HG02885 (cell line): ENCODE measurements around the gene SERPINB8.
A peak's percentile ranks its signal among the peaks of the same experiment; 100 is the strongest.

Source experiments
- ATAC-seq: cut with Tn5 transposase; IDR thresholded peaks from one replicate; pipeline ENCODE4 v1.9.1; 2021; ENCODE audit warnings: mild to moderate bottlenecking; ENCODE audit not compliant: unreplicated experiment, poor library complexity

SERPINB8 gene

DNA sequence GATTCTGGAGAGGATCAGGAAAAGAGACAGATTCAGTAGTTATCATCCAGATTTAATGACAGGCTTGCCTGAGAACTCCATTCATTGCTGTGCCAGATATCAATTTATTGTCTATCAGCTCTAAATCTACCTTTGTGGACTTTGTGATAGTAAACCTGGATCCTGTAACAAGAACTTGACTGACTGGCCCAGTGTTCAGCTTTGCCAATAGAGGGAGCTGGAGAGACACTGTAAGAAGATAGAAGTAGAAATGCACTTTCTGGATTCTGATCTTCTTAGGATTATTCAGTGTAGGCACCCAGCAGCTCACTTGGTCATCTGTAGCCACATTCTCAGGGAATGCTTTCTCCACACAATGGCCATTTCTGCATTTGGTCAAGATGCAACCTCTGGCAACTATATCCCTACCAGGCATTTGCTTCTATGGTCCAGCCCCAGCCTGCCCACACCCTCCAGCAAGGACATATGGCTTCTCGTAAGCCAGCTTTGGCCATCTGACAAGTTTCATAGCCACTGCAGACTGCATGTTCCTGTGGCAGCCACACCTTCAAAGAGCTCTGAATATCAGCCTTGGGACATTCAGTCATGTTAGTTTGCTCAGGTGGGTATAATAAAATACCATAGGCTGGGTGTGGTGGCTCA is 6.1 kb upstream of the SERPINB8 start:
- ATAC-seq, result peak; percentile 86

GRCh38 chr18:63964908-63965307 is 5.0 kb upstream of the SERPINB8 start:
- ATAC-seq, result no peak

DNA sequence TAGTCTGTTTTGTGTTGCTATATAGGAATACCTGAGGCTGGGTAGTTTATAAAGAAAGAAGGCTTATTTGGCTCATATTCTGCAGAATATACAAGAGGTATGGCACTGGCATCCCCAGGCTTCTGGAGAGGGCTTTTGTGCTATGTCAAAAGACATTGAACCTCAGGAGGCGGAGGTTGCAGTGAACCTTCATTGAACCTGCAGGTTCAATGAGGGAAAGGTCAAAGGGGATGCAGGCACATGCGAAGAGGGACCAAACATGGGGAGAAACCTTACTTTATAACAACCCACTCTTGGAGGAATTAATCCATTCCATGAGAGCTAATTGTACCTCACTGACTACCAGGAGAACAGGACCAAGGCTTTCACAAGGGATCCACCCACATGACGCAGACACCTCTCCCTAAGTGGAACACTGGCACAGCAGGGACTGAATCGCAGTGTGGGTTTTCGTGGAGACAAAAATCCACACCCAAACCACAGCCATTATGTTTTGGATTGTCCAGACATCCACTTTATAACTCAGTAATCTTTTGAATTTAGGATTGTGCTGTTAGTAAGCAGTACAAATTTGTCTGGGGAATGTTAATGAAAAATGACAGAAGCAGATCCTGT is 4.1 kb upstream of the SERPINB8 start:
- ATAC-seq, result no peak

GRCh38 chr18:63970809-63971205 is 926 bp downstream of the SERPINB8 start:
- peak; percentile 0 for ATAC-seq

- no peak for ATAC-seq
Measured at GRCh38 chr18:63971320-63972001, 1.6 kb downstream of the SERPINB8 start.

GRCh38 chr18:63972002-63972376 is 2.1 kb downstream of the SERPINB8 start:
- no peak for ATAC-seq

DNA sequence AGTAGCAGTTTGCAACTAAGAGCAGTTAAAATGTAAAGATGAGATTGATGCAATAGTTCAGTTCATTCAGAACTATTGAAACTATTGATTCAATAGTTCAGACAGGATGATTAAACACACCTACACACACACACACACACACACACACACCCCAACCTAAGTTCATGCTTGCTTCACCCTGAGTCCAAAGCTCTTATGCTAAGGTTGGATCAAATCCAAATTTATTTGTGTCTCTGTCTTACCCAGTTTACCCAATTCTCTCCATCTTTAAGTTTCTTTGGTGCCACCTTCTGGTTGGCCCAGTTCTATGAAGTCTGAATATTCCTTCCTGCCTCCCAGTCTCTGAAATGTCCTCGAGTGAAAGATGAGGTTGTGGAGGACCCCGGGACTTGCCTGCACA is 5.1 kb downstream of the SERPINB8 start:
- ATAC-seq, result no peak

GRCh38 chr18:63975628-63976027 is 5.7 kb downstream of the SERPINB8 start:
- peak; percentile 36 for ATAC-seq

DNA sequence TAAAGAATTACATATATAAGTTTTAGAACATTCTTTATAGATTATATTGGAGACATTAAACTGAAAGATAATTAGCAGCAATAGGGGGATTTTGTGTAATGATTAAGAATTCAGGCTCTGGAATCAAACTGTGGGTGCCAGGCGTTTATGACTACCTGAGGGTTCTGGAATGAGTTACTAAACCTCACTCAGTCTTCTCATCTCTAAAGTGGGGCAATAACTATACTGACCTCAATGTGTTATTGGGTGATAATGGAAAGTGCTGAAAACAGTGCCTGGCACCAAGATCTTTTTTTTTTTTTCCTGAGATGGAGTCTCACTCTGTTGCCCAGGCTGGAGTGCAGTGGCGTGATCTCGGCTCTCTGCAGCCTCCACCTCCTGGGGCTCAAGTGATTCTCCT is 7.2 kb downstream of the SERPINB8 start:
- ATAC-seq, result no peak

DNA sequence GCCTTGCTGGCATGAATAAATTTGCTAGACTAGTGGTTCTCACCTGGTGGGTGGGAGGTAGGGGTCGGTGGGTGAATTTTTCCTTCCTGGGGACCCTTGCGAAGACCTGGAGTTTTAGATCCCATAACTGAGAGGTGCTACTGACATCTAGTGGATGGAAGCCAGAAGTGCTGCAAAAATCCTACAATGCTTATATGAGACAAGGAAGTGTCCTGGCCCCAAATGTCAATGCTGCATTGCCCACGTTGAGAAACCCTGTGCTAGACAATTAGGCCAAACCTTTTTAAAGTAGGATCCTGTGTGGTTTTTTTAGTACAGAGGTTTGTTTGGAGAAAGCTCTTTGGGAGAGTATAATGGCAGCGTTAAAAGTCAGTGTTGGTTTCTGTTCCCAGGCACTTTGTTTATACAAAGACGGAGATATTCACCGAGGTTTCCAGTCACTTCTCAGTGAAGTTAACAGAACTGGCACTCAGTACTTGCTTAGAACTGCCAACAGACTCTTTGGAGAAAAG is 9.6 kb downstream of the SERPINB8 start:
- ATAC-seq, result peak; percentile 75

DNA sequence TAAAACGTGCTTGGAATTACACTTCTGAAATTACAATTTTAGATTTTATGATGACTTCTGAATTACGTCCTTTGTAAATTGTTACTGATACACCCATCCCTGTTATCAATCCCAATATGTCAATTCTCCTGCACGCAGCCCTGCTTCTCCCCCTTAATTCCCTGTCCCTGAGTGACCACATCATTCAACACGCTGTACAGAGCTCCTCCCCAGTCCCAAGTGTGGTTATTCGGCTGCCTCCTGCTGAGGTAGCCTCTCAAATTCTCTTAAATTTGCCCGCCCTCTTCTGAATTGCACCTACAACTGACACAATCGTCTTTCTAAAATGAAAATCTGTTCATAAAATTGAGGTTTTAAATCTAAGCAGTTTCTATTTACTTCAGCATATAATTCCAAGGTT is 10.1 kb downstream of the SERPINB8 start:
- no peak for ATAC-seq

- no peak for ATAC-seq
Measured at GRCh38 chr18:63980896-63981460, 11.1 kb downstream of the SERPINB8 start.

DNA sequence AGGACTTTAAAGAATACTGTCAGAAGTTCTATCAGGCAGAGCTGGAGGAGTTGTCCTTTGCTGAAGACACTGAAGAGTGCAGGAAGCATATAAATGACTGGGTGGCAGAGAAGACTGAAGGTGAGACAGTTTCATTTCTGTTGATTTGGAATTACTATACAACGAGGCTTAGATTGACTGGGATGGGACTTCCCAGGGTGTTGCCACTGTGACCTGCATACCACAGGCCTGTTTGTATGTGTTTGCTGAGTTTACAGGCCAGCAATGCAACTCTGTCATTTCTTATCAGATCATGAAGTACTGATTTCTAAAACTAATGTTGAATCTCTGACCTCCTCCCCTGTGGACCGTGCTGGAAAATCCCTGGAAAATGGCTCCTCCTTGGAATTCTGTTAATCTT is 11.8 kb downstream of the SERPINB8 start:
- ATAC-seq, result no peak

- ATAC-seq, result no peak
Measured at GRCh38 chr18:63982361-63982760, 12.5 kb downstream of the SERPINB8 start.

GRCh38 chr18:63986885-63987284 is 17.0 kb downstream of the SERPINB8 start:
- ATAC-seq, result no peak

DNA sequence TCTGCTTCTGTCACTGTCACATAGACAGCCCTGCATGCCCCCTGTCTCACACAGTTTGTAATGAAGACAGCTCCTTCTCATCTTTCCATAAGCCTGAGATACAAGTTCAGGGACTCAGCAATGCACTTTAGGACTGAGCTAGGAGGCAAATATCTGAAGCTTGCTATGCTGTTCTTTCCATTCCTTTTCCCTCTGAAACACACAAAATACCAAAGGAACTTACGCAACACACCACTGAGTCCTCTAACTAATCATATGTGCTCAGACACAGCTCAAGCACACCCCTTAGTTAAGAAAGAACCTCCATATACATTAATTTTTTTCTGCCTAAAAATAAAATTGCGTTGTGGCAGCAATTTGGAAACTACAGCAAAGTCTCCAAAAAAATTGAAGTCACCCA is 17.9 kb downstream of the SERPINB8 start:
- no peak for ATAC-seq

DNA sequence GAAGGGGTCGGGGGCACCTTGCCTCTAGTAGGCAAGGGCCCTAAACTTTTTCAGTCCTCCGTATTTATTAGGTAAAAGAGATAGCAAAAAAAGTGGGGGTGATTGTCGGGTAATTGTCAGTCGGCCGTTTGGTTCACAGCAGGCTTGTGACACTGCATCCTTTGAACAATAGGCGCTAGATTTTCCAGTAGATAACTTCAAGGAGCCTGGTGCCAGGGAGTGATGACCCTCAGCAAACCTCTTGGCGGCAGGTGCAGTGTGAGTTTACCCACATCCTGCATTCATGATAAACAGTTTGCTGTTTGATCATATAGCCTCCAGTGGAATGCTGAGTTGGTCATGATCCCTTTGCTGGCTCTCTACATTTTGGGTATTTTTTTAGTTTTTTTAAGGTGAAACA is 22.9 kb downstream of the SERPINB8 start:
- no peak for ATAC-seq

- ATAC-seq, result peak; percentile 63
Measured at GRCh38 chr18:63994783-63995399, 25.0 kb downstream of the SERPINB8 start.

GRCh38 chr18:63997041-63997440 is 27.2 kb downstream of the SERPINB8 start:
- no peak for ATAC-seq

GRCh38 chr18:63997606-63998005 is 27.7 kb downstream of the SERPINB8 start:
- ATAC-seq, result no peak

GRCh38 chr18:63999871-64000270 is 30.0 kb downstream of the SERPINB8 start:
- no peak for ATAC-seq
